ENCODE measurements around the gene WNK1.
"Not testable (repeated sequence)": the region's sequence is repeated elsewhere in the genome, so short reads cannot be mapped to it uniquely, and the experiment has no call there.

The WNK1 gene

GRCh38 chr12:818733-819132 is 66.4 kb downstream of the WNK1 start:
- DNase-seq: no peak

GRCh38 chr12:820336-820735 is 68.0 kb downstream of the WNK1 start:
- no peak for DNase-seq

- no peak for DNase-seq
Observed at GRCh38 chr12:823028-823698, 70.8 kb downstream of the WNK1 start.

GRCh38 chr12:826331-826730 is 74.0 kb downstream of the WNK1 start:
- DNase-seq: no peak

- DNase-seq: no peak
Observed at GRCh38 chr12:828726-829395, 76.5 kb downstream of the WNK1 start.

- no peak for DNase-seq
Observed at GRCh38 chr12:830111-830867, 77.9 kb downstream of the WNK1 start.

- DNase-seq: no peak
Observed at GRCh38 chr12:835754-836518, 83.6 kb downstream of the WNK1 start.

GRCh38 chr12:836952-837351 is 84.6 kb downstream of the WNK1 start:
- no peak for DNase-seq

GRCh38 chr12:837548-837947 is 85.2 kb downstream of the WNK1 start:
- no peak for DNase-seq

- no peak for DNase-seq
Observed at GRCh38 chr12:843609-844008, 91.2 kb downstream of the WNK1 start.

GRCh38 chr12:846421-846820 is 94.0 kb downstream of the WNK1 start:
- no peak for DNase-seq

- no peak for DNase-seq
Observed at GRCh38 chr12:848173-848865, 95.9 kb downstream of the WNK1 start.

- DNase-seq: no peak
Observed at GRCh38 chr12:848882-849527, 96.6 kb downstream of the WNK1 start.

GRCh38 chr12:849733-850437 is 97.5 kb downstream of the WNK1 start:
- not testable (repeated sequence) for DNase-seq

GRCh38 chr12:851343-851742 is 99.0 kb downstream of the WNK1 start:
- DNase-seq: no peak

GRCh38 chr12:851913-852312 is 99.5 kb downstream of the WNK1 start:
- DNase-seq: no peak

GRCh38 chr12:852864-853263 is 100.5 kb downstream of the WNK1 start:
- DNase-seq: no peak

GRCh38 chr12:857611-858010 is 105.2 kb downstream of the WNK1 start:
- no peak for DNase-seq

- no peak for DNase-seq
Observed at GRCh38 chr12:862303-862911, 110.0 kb downstream of the WNK1 start.

GRCh38 chr12:863285-863684 is 110.9 kb downstream of the WNK1 start:
- no peak for DNase-seq

GRCh38 chr12:865614-866013 is 113.2 kb downstream of the WNK1 start:
- DNase-seq: no peak
